HepG2 (cell line): Measurements from ENCODE around the gene IRF4. TPM values are rescaled to one million over a fixed set of nuclear protein-coding genes. Genes with fewer than 3 reads are reported as not detected.

Experiments
- ATAC-seq: fragments of 200-7000 bp; cut with Tn5 transposase; 3 replicates; pipeline ENCODE4 v1.9.1; 2020; ENCODE audit warnings: mild to moderate bottlenecking, moderate library complexity
- BruUV-seq: library from RNA; stranded (reverse); fragments of 400-500 nt; replicated peaks from 2 replicates; lab custom pipeline; 2021; lab: Mats Ljungman, UMichigan
- CTCF ChIA-PET: fragments of 300-600 bp; formaldehyde crosslinking; extraction: SDS; loops from one replicate; lab custom pipeline; 2021; ENCODE audit warnings: low total read pairs, inconsistent platforms, low intra/inter-chr PET ratio; lab: Yijun Ruan, JAX
- POLR2A ChIA-PET: fragments of 350-600 bp; sonication (Branson Sonifier 250); formaldehyde crosslinking; loops from one replicate; lab custom pipeline; 2020; ENCODE audit warnings: antibody characterized with exemption, inconsistent platforms; lab: Yijun Ruan, JAX
- DNase-seq: peaks from one replicate; pipeline ENCODE4 v3.0.0-alpha.2; 2015; ENCODE audit warnings: low spot score
- FAIRE-seq: peaks from 3 replicates; lab custom pipeline; 2011; peaks lifted over from hg19 to GRCh38; lab: Jason Lieb, UNC
- H2AFZ ChIP-seq: one replicate; pipeline ENCODE4 v1.6.1; 2011; ENCODE audit warnings: low read length, inconsistent platforms
- H3K27ac ChIP-seq: fragments of 300-600 bp; 3 replicates; pipeline ENCODE4 v1.8.0; 2011; ENCODE audit warnings: mixed run types, mild to moderate bottlenecking, mixed read lengths, low read length, inconsistent platforms; ENCODE audit not compliant: insufficient read depth; ENCODE audit errors: extremely low read length
- H3K27me3 ChIP-seq, 2 experiments: fragments of 200-600 bp in 1 of 2; 2 replicates in 1 of 2; 3 replicates in 1 of 2; pipeline versions ENCODE4 v1.6.0 to v1.8.0; 2011; ENCODE audit warnings: low read length in 2 of 2, mild to moderate bottlenecking in 2 of 2, moderate library complexity in 2 of 2, inconsistent platforms in 1 of 2; ENCODE audit not compliant: insufficient read depth in 2 of 2, control insufficient read depth in 1 of 2
- H3K36me3 ChIP-seq, 2 experiments: fragments of 200-600 bp in 1 of 2; replicated peaks in 1 of 2; 2 replicates in 1 of 2; 3 replicates in 1 of 2; pipeline versions ENCODE4 v1.5.1 to v1.8.0; 2011; ENCODE audit warnings: low read length in 2 of 2, inconsistent platforms in 1 of 2; ENCODE audit not compliant: insufficient read depth in 2 of 2, control insufficient read depth in 1 of 2
- H3K4me1 ChIP-seq: 2 replicates; pipeline ENCODE4 v1.5.1; 2012; ENCODE audit warnings: low read length, inconsistent platforms; ENCODE audit not compliant: insufficient read depth
- H3K4me2 ChIP-seq: 2 replicates; pipeline ENCODE4 v1.6.0; 2011; ENCODE audit warnings: low read depth, low read length, inconsistent platforms
- H3K4me3 ChIP-seq, 3 experiments: fragments of 200-600 bp in 1 of 3; sonication (generic), shearing (Covaris generic) in 1 of 3; replicated peaks in 1 of 3; 2 replicates each; pipeline ENCODE4 v1.5.1; 2011 to 2016; ENCODE audit warnings: low read length in 3 of 3, inconsistent platforms in 2 of 3, low read depth in 2 of 3, mild to moderate bottlenecking in 2 of 3, control low read depth in 1 of 3, mixed read lengths in 1 of 3; ENCODE audit not compliant: insufficient read depth in 1 of 3
- H3K79me2 ChIP-seq: one replicate; pipeline ENCODE4 v1.6.1; 2011; ENCODE audit warnings: low read length, inconsistent platforms; ENCODE audit not compliant: insufficient read depth
- H3K9ac ChIP-seq: 2 replicates; pipeline ENCODE4 v1.6.0; 2011; ENCODE audit warnings: mild to moderate bottlenecking, low read depth, low read length, inconsistent platforms; ENCODE audit not compliant: insufficient read depth
- H3K9me3 ChIP-seq: 2 replicates; pipeline ENCODE4 v1.5.1; 2012; ENCODE audit warnings: mild to moderate bottlenecking, low read length
- H4K20me1 ChIP-seq: 2 replicates; pipeline ENCODE4 v1.6.0; 2011; ENCODE audit warnings: inconsistent platforms, mild to moderate bottlenecking, low read length, moderate library complexity; ENCODE audit not compliant: insufficient read depth
- AKAP8 ChIP-seq: sonication (generic); formaldehyde crosslinking; IDR thresholded peaks from 2 replicates; pipeline ENCODE4 v1.5.1; 2020; ENCODE audit warnings: mild to moderate bottlenecking, missing genetic modification reagents
- FOXP1 ChIP-seq, 2 experiments: fragments of 450-650 bp in 1 of 2; IDR thresholded peaks; 2 replicates each; pipeline ENCODE4 v1.6.1; 2017 to 2018; ENCODE audit warnings: antibody characterized with exemption in 1 of 2
- SMARCC2 ChIP-seq: fragments of 450-650 bp; IDR thresholded peaks from 2 replicates; pipeline ENCODE4 v1.6.1; 2017; ENCODE audit warnings: antibody characterized with exemption, mild to moderate bottlenecking
- ZNF256 ChIP-seq: sonication (generic); formaldehyde crosslinking; conservative IDR thresholded peaks from 2 replicates; pipeline ENCODE4 v1.4.0; 2020; ENCODE audit warnings: missing genetic modification reagents
- ZNF563 ChIP-seq: sonication (generic); formaldehyde crosslinking; IDR thresholded peaks from 2 replicates; pipeline ENCODE4 v1.8.0; 2022; ENCODE audit warnings: mild to moderate bottlenecking, moderate library complexity, missing genetic modification reagents
- ZNF614 ChIP-seq: IDR thresholded peaks from 2 replicates; pipeline ENCODE4 v1.6.1; 2018; ENCODE audit warnings: missing biosample characterization, missing genetic modification reagents, inconsistent platforms, borderline replicate concordance
- WGBS: methylation state at CpG from one replicate; pipeline ENCODE4 v1.1.6; 2017; ENCODE audit warnings: low lambda C conversion rate; 5-methylcytosine and 5-hydroxymethylcytosine counted together
- in situ Hi-C: cut with HindIII; loops from 2 replicates; pipeline ENCODE4 v1.10.0; 2017; ENCODE audit warnings: low pct_unique_long_range_greater_than_20kb; ENCODE audit not compliant: extremely low pct_ligation_motif_present
- intact Hi-C: fragments of 100-400 bp; cut with micrococcal nuclease; formaldehyde crosslinking; loops from one replicate; pipeline ENCODE4 v1.10.0; 2022; ENCODE audit not compliant: unreplicated experiment
- polyA plus RNA-seq, 8 experiments: library from polyadenylated mRNA; depleted of rRNA in 3 of 8; stranded (reverse) in 7 of 8; unstranded in 1 of 8; fragments of >200 nt; fragmentation: Illumina TruSeq in 4 of 8; extraction: Trizol in 4 of 8; gene quantifications; 2 replicates each; pipeline versions ENCODE4 v1.2.1 to v1.2.3, GENCODE V29; 2011 to 2016; ENCODE audit warnings: low read depth in 4 of 8, missing spikeins in 1 of 8, mixed read lengths in 1 of 8; ENCODE audit not compliant: insufficient read depth in 1 of 8
- total RNA-seq, 5 experiments: library from RNA; depleted of rRNA; stranded (reverse); fragments of >200 nt; fragmentation: Illumina TruSeq; extraction: Trizol; gene quantifications; 2 replicates each; pipeline ENCODE4 v1.2.3, GENCODE V29; 2016; ENCODE audit warnings: low read depth in 1 of 5
- TF ChIP-seq, protein P1 (sequence below): sonication (generic); formaldehyde crosslinking; IDR thresholded peaks from 2 replicates; pipeline ENCODE4 v1.5.1; 2020; ENCODE audit warnings: missing genetic modification reagents, mild to moderate bottlenecking, borderline replicate concordance
- TF ChIP-seq, protein P2 (sequence below): sonication (generic); formaldehyde crosslinking; IDR thresholded peaks from 2 replicates; pipeline ENCODE4 v1.4.0; 2020; ENCODE audit warnings: mild to moderate bottlenecking, missing genetic modification reagents
- TF ChIP-seq, protein P3 (sequence below): sonication (generic); formaldehyde crosslinking; IDR thresholded peaks from 2 replicates; pipeline ENCODE4 v1.5.0; 2020; ENCODE audit warnings: missing genetic modification reagents, mild to moderate bottlenecking, borderline replicate concordance

Gene IRF4
- total and polyA plus RNA-seq, 2 of the 13 experiments (the other 11 are each of a cell fraction or from before 2014, with no cell fraction given), result 0.07 to 0.09 TPM

DNA sequence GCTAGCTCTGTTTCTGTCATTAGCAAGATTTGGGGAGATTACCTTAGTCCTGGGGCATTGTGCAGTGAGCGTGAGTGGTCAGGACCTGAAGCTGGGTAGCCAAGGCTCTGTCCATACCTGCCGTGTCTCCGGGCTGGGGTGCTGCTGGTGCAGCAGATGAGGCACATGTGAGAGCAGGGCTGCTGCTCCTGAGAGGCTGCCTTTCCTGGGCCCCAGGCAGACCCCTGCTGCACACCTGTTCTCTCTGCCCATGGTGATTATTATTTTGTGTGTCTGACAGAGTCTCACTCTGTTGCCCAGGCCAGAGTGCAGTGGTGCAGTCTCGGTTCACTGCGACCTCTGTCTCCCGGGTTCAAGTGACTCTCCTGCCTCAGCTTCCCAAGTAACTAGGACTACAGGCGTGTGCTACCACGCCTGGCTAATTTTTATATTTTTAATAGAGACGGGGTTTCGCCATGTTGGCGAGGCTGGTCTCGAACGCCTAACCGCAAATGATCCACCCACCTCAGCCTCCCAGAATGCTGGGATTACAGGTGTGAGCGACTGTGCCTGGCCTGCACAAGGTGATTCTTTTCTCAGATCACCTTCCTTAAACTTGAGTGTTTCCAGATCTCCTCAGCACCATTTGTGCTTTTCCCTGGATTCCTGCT lies 36.8 kb upstream of the IRF4 start:
- no TSS peak for BruUV-seq
- no peak overlapping the region for H3K4me3 ChIP-seq
- CTCF ChIA-PET, result no interaction called here
- no peaks in the 10 kb centered on the region for H3K9me3 ChIP-seq
- TF ChIP-seq, protein P1, sequence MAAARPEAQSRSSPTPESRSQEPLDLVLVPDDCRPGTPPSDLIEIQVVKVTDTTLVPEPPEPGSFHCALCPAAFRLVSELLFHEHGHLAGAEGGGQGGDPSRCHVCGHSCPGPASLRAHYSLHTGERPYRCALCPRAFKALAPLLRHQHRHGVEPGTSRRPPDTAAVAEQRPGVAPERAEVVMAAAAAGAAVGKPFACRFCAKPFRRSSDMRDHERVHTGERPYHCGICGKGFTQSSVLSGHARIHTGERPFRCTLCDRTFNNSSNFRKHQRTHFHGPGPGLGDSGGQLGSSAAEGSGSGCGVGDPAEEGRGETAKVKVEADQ (CRISPR knock-in tag), result no peak
- TF ChIP-seq, protein P2, sequence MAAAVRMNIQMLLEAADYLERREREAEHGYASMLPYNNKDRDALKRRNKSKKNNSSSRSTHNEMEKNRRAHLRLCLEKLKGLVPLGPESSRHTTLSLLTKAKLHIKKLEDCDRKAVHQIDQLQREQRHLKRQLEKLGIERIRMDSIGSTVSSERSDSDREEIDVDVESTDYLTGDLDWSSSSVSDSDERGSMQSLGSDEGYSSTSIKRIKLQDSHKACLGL (CRISPR knock-in tag), result no peak
- TF ChIP-seq ZNF614 (CRISPR knock-in tag) (no peak), ZNF563 (CRISPR knock-in tag) (no peak), ZNF256 (CRISPR knock-in tag) (no peak), AKAP8 (CRISPR knock-in tag) (no peak), FOXP1 (IDR thresholded peaks at IDR 0.05) (no peak), FOXP1 (CRISPR knock-in tag; IDR thresholded peaks at IDR 0.05) (no peak), SMARCC2 (no peak)
- TF ChIP-seq, protein P3, sequence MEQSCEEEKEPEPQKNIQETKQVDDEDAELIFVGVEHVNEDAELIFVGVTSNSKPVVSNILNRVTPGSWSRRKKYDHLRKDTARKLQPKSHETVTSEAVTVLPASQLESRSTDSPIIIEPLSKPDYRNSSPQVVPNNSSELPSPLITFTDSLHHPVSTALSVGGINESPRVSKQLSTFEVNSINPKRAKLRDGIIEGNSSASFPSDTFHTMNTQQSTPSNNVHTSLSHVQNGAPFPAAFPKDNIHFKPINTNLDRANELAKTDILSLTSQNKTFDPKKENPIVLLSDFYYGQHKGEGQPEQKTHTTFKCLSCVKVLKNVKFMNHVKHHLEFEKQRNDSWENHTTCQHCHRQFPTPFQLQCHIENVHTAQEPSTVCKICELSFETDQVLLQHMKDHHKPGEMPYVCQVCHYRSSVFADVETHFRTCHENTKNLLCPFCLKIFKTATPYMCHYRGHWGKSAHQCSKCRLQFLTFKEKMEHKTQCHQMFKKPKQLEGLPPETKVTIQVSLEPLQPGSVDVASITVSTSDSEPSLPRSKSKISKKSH, result no peak
- TF ChIP-seq, all 625 proteins: peak for 0
- no peaks in the 10 kb centered on the region for H3K79me2 ChIP-seq
- no peak for ATAC-seq
- POLR2A ChIA-PET, result no interaction called here
- H3K27me3 ChIP-seq, result peaks cover 0 to 7% of the 10 kb centered on the region in 2 experiments; a peak in 2 of 5 replicates
- no peak for DNase-seq
- no peak overlapping the region for H2AFZ ChIP-seq
- WGBS, result 69% methylated on average over 15 of the region's 15 CpGs
- H3K4me1 ChIP-seq, result no peaks in the 10 kb centered on the region
- in situ Hi-C loops, result no loop called here
- H3K9ac ChIP-seq, result no peak overlapping the region
- no peaks in the 10 kb centered on the region; a peak in 1 of 5 replicates for H3K36me3 ChIP-seq
- FAIRE-seq, result no peak
- H3K4me2 ChIP-seq, result no peak overlapping the region
- no peaks in the 10 kb centered on the region for H4K20me1 ChIP-seq
- no peak overlapping the region for H3K27ac ChIP-seq
- intact Hi-C loops, result no loop called here
